ENCODE measurements around the gene CKM. TPM values are rescaled to one million over a fixed set of nuclear protein-coding genes. Genes with fewer than 3 reads are reported as not detected.

The CKM gene
- total and polyA plus RNA-seq, 10 of the 15 experiments (the other 5 are each of a cell fraction or from before 2014, with no cell fraction given): 0.08 to 0.14 (median 0.13) TPM; not detected in 5

- TF ChIP-seq ZNF592 (IDR thresholded peaks at IDR 0.05) (no peak), POLR2AphosphoS2 (IDR thresholded peaks at IDR 0.05; ENCODE audit: low read depth, low read length) (no peak), EED (IDR thresholded peaks at IDR 0.05; ENCODE audit: low read depth) (no peak), ATF7 (IDR thresholded peaks at IDR 0.05; ENCODE audit: low read depth) (peak; percentile 23; the same call in 1 of the 2 replicates), IRF3 (IDR thresholded peaks at IDR 0.05) (peak; percentile 97), NKRF (conservative IDR thresholded peaks at IDR 0.05) (no peak), ZNF384 (IDR thresholded peaks at IDR 0.05; ENCODE audit: borderline replicate concordance, low read depth, low read length) (no peak), ZNF207 (IDR thresholded peaks at IDR 0.05; ENCODE audit: borderline replicate concordance) (no peak), POLR2A (IDR thresholded peaks at IDR 0.05; ENCODE audit: low read depth, low read length) (peak; percentile 72), RAD51 (IDR thresholded peaks at IDR 0.05) (no peak), MTA2 (IDR thresholded peaks at IDR 0.05; ENCODE audit: low read depth) (no peak)
- TF ChIP-seq, protein P1, sequence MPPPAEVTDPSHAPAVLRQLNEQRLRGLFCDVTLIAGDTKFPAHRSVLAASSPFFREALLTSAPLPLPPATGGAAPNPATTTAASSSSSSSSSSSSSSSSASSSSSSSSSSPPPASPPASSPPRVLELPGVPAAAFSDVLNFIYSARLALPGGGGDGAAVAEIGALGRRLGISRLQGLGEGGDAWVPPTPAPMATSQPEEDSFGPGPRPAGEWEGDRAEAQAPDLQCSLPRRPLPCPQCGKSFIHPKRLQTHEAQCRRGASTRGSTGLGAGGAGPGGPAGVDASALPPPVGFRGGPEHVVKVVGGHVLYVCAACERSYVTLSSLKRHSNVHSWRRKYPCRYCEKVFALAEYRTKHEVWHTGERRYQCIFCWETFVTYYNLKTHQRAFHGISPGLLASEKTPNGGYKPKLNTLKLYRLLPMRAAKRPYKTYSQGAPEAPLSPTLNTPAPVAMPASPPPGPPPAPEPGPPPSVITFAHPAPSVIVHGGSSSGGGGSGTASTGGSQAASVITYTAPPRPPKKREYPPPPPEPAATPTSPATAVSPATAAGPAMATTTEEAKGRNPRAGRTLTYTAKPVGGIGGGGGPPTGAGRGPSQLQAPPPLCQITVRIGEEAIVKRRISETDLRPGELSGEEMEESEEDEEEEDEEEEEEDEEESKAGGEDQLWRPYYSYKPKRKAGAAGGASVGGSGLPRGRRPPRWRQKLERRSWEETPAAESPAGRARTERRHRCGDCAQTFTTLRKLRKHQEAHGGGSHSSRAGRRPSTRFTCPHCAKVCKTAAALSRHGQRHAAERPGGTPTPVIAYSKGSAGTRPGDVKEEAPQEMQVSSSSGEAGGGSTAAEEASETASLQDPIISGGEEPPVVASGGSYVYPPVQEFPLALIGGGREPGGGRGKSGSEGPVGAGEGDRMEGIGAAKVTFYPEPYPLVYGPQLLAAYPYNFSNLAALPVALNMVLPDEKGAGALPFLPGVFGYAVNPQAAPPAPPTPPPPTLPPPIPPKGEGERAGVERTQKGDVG (CRISPR knock-in tag; IDR thresholded peaks at IDR 0.05): no peak
- TF ChIP-seq, protein P2, sequence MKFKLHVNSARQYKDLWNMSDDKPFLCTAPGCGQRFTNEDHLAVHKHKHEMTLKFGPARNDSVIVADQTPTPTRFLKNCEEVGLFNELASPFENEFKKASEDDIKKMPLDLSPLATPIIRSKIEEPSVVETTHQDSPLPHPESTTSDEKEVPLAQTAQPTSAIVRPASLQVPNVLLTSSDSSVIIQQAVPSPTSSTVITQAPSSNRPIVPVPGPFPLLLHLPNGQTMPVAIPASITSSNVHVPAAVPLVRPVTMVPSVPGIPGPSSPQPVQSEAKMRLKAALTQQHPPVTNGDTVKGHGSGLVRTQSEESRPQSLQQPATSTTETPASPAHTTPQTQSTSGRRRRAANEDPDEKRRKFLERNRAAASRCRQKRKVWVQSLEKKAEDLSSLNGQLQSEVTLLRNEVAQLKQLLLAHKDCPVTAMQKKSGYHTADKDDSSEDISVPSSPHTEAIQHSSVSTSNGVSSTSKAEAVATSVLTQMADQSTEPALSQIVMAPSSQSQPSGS (IDR thresholded peaks at IDR 0.05; ENCODE audit: low read length): no peak
- TF ChIP-seq, protein P3, sequence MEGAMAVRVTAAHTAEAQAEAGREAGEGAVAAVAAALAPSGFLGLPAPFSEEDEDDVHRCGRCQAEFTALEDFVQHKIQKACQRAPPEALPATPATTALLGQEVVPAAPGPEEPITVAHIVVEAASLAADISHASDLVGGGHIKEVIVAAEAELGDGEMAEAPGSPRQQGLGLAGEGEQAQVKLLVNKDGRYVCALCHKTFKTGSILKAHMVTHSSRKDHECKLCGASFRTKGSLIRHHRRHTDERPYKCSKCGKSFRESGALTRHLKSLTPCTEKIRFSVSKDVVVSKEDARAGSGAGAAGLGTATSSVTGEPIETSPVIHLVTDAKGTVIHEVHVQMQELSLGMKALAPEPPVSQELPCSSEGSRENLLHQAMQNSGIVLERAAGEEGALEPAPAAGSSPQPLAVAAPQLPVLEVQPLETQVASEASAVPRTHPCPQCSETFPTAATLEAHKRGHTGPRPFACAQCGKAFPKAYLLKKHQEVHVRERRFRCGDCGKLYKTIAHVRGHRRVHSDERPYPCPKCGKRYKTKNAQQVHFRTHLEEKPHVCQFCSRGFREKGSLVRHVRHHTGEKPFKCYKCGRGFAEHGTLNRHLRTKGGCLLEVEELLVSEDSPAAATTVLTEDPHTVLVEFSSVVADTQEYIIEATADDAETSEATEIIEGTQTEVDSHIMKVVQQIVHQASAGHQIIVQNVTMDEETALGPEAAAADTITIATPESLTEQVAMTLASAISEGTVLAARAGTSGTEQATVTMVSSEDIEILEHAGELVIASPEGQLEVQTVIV (IDR thresholded peaks at IDR 0.05; ENCODE audit: borderline replicate concordance, partially characterized antibody): no peak
Observed at GRCh38 chr19:45370410-45371204, 47.9 kb upstream of the CKM start, which contains the start of gene ERCC2 (continued).
